ELF-1 (cell line): ENCODE data around the gene DOCK10.
"Not testable (repeated sequence)": the region's sequence is repeated elsewhere in the genome, so short reads cannot be mapped to it uniquely, and the experiment has no call there.

Experiments used
- DNase-seq: peaks from one replicate; pipeline ENCODE4 v3.0.0-alpha.2; 2016; ENCODE audit warnings: low read depth, low spot score

Gene DOCK10

GRCh38 chr2:224947566-224947965 lies 94.7 kb downstream of the DOCK10 start:
- no peak for DNase-seq

GRCh38 chr2:224946895-224947294 lies 95.4 kb downstream of the DOCK10 start:
- DNase-seq: no peak

- no peak for DNase-seq
Observed at GRCh38 chr2:224944707-224945547, 97.3 kb downstream of the DOCK10 start.

- not testable (repeated sequence) for DNase-seq
Observed at GRCh38 chr2:224943601-224944041, 98.6 kb downstream of the DOCK10 start.

GRCh38 chr2:224941960-224942359 lies 100.3 kb downstream of the DOCK10 start:
- DNase-seq: peak; percentile 5

- no peak for DNase-seq
Observed at GRCh38 chr2:224940618-224941017, 101.7 kb downstream of the DOCK10 start.

GRCh38 chr2:224938651-224939182 lies 103.6 kb downstream of the DOCK10 start:
- no peak for DNase-seq

GRCh38 chr2:224937887-224938286 lies 104.4 kb downstream of the DOCK10 start:
- DNase-seq: no peak

- DNase-seq: no peak
Observed at GRCh38 chr2:224934526-224935188, 107.6 kb downstream of the DOCK10 start.

GRCh38 chr2:224933431-224933830 lies 108.8 kb downstream of the DOCK10 start:
- DNase-seq: no peak

- DNase-seq: no peak
Observed at GRCh38 chr2:224932522-224932921, 109.7 kb downstream of the DOCK10 start.

GRCh38 chr2:224931956-224932355 lies 110.3 kb downstream of the DOCK10 start:
- no peak for DNase-seq

- DNase-seq: no peak
Observed at GRCh38 chr2:224930990-224931389, 111.3 kb downstream of the DOCK10 start.

GRCh38 chr2:224930124-224930523 lies 112.1 kb downstream of the DOCK10 start:
- DNase-seq: no peak

- DNase-seq: no peak
Observed at GRCh38 chr2:224929512-224929911, 112.8 kb downstream of the DOCK10 start.

GRCh38 chr2:224927646-224928173 lies 114.6 kb downstream of the DOCK10 start:
- DNase-seq: no peak

GRCh38 chr2:224927011-224927410 lies 115.3 kb downstream of the DOCK10 start:
- no peak for DNase-seq

- no peak for DNase-seq
Observed at GRCh38 chr2:224925810-224926100, 116.5 kb downstream of the DOCK10 start.

- DNase-seq: no peak
Observed at GRCh38 chr2:224925061-224925809, 117.0 kb downstream of the DOCK10 start.

- DNase-seq: no peak
Observed at GRCh38 chr2:224924631-224925030, 117.6 kb downstream of the DOCK10 start.

- no peak for DNase-seq
Observed at GRCh38 chr2:224922142-224922727, 120.0 kb downstream of the DOCK10 start.
